Upper lobe of left lung (tissue), 6 donors: Measurements from ENCODE around the gene MC2R. TPM values are rescaled to one million over a fixed set of nuclear protein-coding genes. Genes with fewer than 3 reads are reported as not detected.

ENCODE experiments used
- ATAC-seq, 2 donors: fragments of 200-7000 bp; cut with Tn5 transposase; one replicate each; pipeline ENCODE4 v1.9.1; 2022; ENCODE audit warnings: mild to moderate bottlenecking in 2 of 2, moderate library complexity in 2 of 2; ENCODE audit not compliant: low FRiP score in 2 of 2
- DNase-seq, 2 donors: peaks; one replicate each; pipeline ENCODE4 v3.0.0-alpha.2; 2019 to 2020
- H3K27ac ChIP-seq, 4 donors: fragments of 200-600 bp; sonication (generic); one replicate each; pipeline ENCODE4 v1.5.1; 2016 to 2019
- H3K27me3 ChIP-seq, 4 donors: fragments of 200-600 bp; sonication (generic); one replicate each; pipeline ENCODE4 v1.5.1; 2017 to 2019
- H3K36me3 ChIP-seq, 4 donors: fragments of 200-600 bp; sonication (generic); one replicate each; pipeline ENCODE4 v1.5.1; 2016 to 2019
- H3K4me1 ChIP-seq, 4 donors: fragments of 200-600 bp; sonication (generic); one replicate each; pipeline ENCODE4 v1.5.1; 2018 to 2019
- H3K4me3 ChIP-seq, 4 donors: fragments of 200-600 bp; sonication (generic); one replicate each; pipeline ENCODE4 v1.5.1; 2017 to 2019; ENCODE audit warnings: mild to moderate bottlenecking in 2 of 4, moderate library complexity in 1 of 4
- H3K9me3 ChIP-seq, 4 donors: fragments of 200-600 bp; sonication (generic); one replicate each; pipeline ENCODE4 v1.5.1; 2018 to 2019
- CTCF ChIP-seq, 6 experiments: fragments of 450-650 bp in 4 of 6; fragments of 200-600 bp in 2 of 6; sonication (generic) in 2 of 6; IDR thresholded peaks; one replicate each; pipeline ENCODE4 v1.5.1; 2016 to 2019; ENCODE audit warnings: antibody characterized with exemption in 6 of 6
- EP300 ChIP-seq, 4 donors: sonication (generic); formaldehyde crosslinking; IDR thresholded peaks; one replicate each; pipeline ENCODE4 v1.5.1; 2017; ENCODE audit warnings: antibody characterized with exemption in 4 of 4, control low read depth in 2 of 4
- POLR2A ChIP-seq, 4 donors: fragments of 450-650 bp; IDR thresholded peaks; one replicate each; pipeline ENCODE4 v1.5.1; 2016 to 2017; ENCODE audit warnings: antibody characterized with exemption in 4 of 4, mild to moderate bottlenecking in 2 of 4
- POLR2AphosphoS5 ChIP-seq, 2 donors: sonication (generic); formaldehyde crosslinking; IDR thresholded peaks; one replicate each; pipeline ENCODE4 v1.5.1; 2017; ENCODE audit warnings: antibody characterized with exemption in 2 of 2
- WGBS, 2 donors: methylation state at CpG; one replicate each; pipeline ENCODE4 v1.1.5; 2017 to 2018; 5-methylcytosine and 5-hydroxymethylcytosine counted together
- total RNA-seq, 6 donors: library from RNA; depleted of rRNA in 4 of 6; stranded (reverse); fragments of >200 nt in 4 of 6; gene quantifications; one replicate each; pipeline versions ENCODE4 v1.1.0 to v1.2.1, GENCODE V29; 2016 to 2021
- donor health status: DM: no; HTN: no; CAD: no; lungs with moderate emphysema.
- donor health status: DM: no; HTN: yes; CAD: no; lungs with severe emphysema.

The MC2R gene
- total RNA-seq, 6 donors from 2014 or later, result not detected

- H3K4me1 ChIP-seq, result no peaks in the 10 kb centered on the region
- ATAC-seq (no peak), DNase-seq (no peak)
- no peak overlapping the region for H3K4me3 ChIP-seq
- peaks cover 0 to 7% (median 4%) of the 10 kb centered on the region in 4 donors for H3K9me3 ChIP-seq
- TF ChIP-seq EP300 (IDR thresholded peaks at IDR 0.05) (no peak), POLR2A (IDR thresholded peaks at IDR 0.05) (no peak), CTCF (IDR thresholded peaks at IDR 0.05) (no peak), POLR2AphosphoS5 (IDR thresholded peaks at IDR 0.05) (no peak)
- WGBS, 2 donors, result 84 to 87% methylated on average over 3 of the region's 3 CpGs
- H3K27me3 ChIP-seq, result no peaks in the 10 kb centered on the region
- H3K36me3 ChIP-seq, result no peaks in the 10 kb centered on the region
- no peak overlapping the region for H3K27ac ChIP-seq
Observed at GRCh38 chr18:13934058-13934457, 18.7 kb upstream of the MC2R start.

- TF ChIP-seq CTCF (IDR thresholded peaks at IDR 0.05) (no peak), POLR2AphosphoS5 (IDR thresholded peaks at IDR 0.05) (no peak), EP300 (IDR thresholded peaks at IDR 0.05) (no peak), POLR2A (IDR thresholded peaks at IDR 0.05) (no peak)
- no peaks in the 10 kb centered on the region for H3K27me3 ChIP-seq
- WGBS, 2 donors, result 75 to 76% methylated on average over 7 to 10 of the region's 10 CpGs
- no peak overlapping the region for H3K27ac ChIP-seq
- peak in 1 of 2 donors; percentile 52 for ATAC-seq
- DNase-seq, result no peak
- H3K36me3 ChIP-seq, result no peaks in the 10 kb centered on the region
- no peak overlapping the region for H3K4me3 ChIP-seq
- H3K4me1 ChIP-seq, result no peaks in the 10 kb centered on the region
- H3K9me3 ChIP-seq, result peaks cover 0 to 13% (median 7%) of the 10 kb centered on the region in 4 donors
Observed at GRCh38 chr18:13932285-13933025, 17.1 kb upstream of the MC2R start.

GRCh38 chr18:13930964-13931363 lies 15.6 kb upstream of the MC2R start:
- no peak for ATAC-seq
- 73 to 75% methylated on average over 2 of the region's 2 CpGs for WGBS, 2 donors
- H3K27ac ChIP-seq, result no peak overlapping the region
- no peak overlapping the region for H3K4me3 ChIP-seq
- DNase-seq, result no peak
- H3K4me1 ChIP-seq, result no peaks in the 10 kb centered on the region
- no peaks in the 10 kb centered on the region for H3K27me3 ChIP-seq
- peaks cover 0 to 13% (median 7%) of the 10 kb centered on the region in 4 donors for H3K9me3 ChIP-seq
- TF ChIP-seq POLR2A (IDR thresholded peaks at IDR 0.05), result no peak
- TF ChIP-seq EP300 (IDR thresholded peaks at IDR 0.05), result no peak
- TF ChIP-seq CTCF (IDR thresholded peaks at IDR 0.05), result no peak
- TF ChIP-seq POLR2AphosphoS5 (IDR thresholded peaks at IDR 0.05), result no peak
- H3K36me3 ChIP-seq, result no peaks in the 10 kb centered on the region

- Histone ChIP-seq H3K9me3 (no peaks in the 10 kb centered on the region), H3K27ac (no peak overlapping the region), H3K4me3 (no peak overlapping the region), H3K36me3 (no peaks in the 10 kb centered on the region), H3K27me3 (no peaks in the 10 kb centered on the region), H3K4me1 (no peaks in the 10 kb centered on the region)
- DNase-seq (no peak), ATAC-seq (no peak)
- TF ChIP-seq POLR2A (IDR thresholded peaks at IDR 0.05) (no peak), EP300 (IDR thresholded peaks at IDR 0.05) (no peak), CTCF (IDR thresholded peaks at IDR 0.05) (no peak), POLR2AphosphoS5 (IDR thresholded peaks at IDR 0.05) (no peak)
- 88% methylated on average over 3 of the region's 3 CpGs for WGBS, 2 donors
Observed at GRCh38 chr18:13923221-13923620, 7.9 kb upstream of the MC2R start.

GRCh38 chr18:13918898-13919297 lies 3.6 kb upstream of the MC2R start:
- TF ChIP-seq POLR2A (IDR thresholded peaks at IDR 0.05) (no peak), POLR2AphosphoS5 (IDR thresholded peaks at IDR 0.05) (no peak), EP300 (IDR thresholded peaks at IDR 0.05) (no peak), CTCF (IDR thresholded peaks at IDR 0.05) (no peak)
- 75 to 82% methylated on average over 8 of the region's 8 CpGs for WGBS, 2 donors
- ATAC-seq, result no peak
- H3K27me3 ChIP-seq, result no peaks in the 10 kb centered on the region
- no peak overlapping the region for H3K27ac ChIP-seq
- H3K9me3 ChIP-seq, result no peaks in the 10 kb centered on the region
- H3K36me3 ChIP-seq, result no peaks in the 10 kb centered on the region
- no peak for DNase-seq
- H3K4me3 ChIP-seq, result no peak overlapping the region
- H3K4me1 ChIP-seq, result peaks cover 0 to 6% (median 0%) of the 10 kb centered on the region in 4 donors
